CD4-positive, alpha-beta T cell treated with Interleukin-12 subunit alpha and Interleukin-12 subunit beta, for 1 hour (primary cell): Measurements from ENCODE around the gene LGALS9.
"Not testable (repeated sequence)": the region's sequence is repeated elsewhere in the genome, so short reads cannot be mapped to it uniquely, and the experiment has no call there.

Experiments
- DNase-seq: peaks from one replicate; pipeline ENCODE4 v3.0.0-alpha.2; 2020

LGALS9 gene

DNA sequence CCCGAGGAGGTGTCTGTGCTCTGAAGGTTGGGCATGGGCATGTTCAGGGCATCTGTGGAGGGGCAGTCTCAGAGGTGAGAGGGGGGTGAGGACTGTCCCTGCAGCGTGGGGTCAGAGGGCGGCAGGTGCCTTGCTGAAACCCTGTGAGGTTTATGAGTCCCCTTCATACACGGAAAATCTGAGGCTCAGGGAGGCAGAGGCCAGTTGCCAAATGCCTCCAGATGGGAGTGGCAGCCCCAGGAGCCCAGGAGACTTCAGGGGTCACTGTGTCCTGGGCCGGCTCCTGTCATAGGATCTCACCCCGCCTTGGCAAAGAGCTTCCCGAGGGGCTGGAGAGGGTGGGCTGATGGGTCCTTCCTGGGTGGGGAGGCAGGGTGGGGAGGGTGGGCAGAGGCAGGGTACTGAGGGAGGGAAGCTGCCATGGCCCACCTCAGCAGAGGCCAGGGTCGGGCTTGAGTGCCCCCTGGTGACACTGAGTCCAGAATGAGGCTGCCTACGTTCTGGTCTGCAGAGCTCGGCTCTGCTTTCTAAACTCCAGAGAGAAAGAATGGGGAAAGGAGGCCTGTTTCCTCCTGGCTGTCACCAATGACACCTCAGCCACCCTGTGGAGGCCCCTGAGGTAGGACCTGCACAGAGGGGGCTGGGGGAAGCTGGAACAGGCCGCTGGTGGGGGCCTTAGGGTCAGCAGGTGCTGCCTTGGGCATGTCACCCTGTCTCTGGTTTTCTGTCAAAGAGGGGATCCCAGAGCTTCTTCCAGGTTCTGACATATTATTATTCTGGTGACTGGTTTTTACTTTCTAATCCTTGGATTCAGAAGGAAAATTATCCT is 1.1 kb downstream of the LGALS9 start:
- no peak for DNase-seq

DNA sequence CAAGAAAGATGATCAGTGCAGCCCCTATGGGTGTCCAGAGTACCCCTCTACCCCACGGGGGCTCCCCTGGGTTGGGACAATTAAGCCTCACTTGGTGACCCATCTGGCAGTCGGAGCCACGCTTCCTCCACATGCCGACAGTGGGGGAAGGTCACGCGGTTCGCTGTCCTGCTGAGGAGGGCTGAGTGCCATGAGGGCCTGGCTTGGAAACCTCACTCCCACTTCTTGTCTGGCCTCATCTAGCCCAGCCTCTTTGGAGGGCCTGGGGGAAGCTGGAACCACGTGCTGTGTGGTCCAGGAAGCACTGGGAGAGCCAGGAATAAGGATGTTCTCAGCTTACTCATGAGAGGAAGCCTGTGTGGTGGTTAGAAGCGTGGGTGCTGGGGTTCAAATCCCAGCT is 1.8 kb downstream of the LGALS9 start:
- DNase-seq: not testable (repeated sequence)

DNA sequence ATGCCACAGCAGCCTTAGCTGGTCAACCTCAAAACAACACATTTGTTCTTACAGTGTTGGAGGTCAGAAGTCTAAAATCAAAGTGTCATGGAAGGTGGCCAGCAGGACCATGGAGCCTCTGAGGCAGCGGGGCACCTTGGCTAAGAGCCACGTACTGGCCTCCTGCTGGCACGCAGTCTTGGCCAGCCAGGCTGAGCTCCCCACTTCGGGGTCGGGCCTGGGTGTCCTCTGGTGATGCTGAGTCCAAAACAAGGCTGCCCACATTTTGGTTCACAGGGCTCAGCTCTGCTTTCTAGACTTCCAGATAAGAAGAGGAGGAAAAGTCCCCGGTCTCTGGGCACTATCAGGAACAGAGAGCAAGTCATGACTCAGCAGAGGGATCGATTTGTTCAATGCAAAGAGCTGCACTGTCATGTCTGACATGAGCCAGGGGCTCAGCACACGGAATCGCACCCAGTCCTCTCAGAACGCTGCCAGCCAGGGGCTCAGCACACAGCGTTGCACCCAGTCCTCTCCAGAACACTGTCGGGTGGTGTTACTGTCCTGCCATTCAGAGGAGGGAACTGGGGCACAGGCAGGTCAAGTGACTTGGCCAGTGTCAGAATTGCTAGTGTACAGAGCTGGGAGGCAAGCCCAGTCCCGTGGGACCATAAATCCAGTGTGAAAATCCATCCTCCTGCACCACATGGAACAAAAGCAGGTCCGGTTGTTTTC is 2.5 kb downstream of the LGALS9 start:
- DNase-seq: no peak

DNA sequence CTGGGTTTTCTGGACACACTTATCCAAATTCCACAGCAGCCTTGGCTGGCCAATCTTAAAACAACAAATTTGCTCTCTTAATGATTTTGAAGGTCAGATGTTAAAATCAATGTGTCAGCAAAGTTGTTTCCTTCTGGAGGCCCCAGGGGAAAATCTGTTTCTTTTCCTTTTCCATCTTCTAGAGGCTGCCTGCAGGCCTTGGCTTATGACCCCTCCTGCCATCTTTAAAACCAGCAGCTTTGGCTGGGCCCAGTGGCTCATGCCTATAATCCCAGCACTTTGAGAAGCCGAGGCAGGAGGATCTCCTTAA is 3.0 kb downstream of the LGALS9 start:
- DNase-seq: no peak

DNA sequence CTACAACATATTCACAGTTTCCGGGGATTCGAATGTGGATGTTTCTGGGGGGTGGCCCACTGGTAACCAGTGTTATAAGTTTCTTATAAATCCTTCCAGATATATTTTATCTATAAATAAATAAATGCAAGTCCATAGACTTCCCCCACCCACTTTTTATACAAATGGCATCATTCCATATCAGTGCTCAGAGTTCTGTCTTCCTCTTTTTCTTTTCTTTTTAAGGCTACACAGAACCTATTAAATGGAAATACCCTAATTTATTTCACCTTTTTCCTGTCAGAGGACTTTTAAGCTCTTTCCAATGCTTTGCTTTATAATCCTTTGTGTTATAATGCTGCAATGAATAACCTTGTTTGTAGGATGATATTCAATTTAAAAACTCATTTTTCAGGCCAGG is 3.8 kb downstream of the LGALS9 start:
- DNase-seq: no peak

DNA sequence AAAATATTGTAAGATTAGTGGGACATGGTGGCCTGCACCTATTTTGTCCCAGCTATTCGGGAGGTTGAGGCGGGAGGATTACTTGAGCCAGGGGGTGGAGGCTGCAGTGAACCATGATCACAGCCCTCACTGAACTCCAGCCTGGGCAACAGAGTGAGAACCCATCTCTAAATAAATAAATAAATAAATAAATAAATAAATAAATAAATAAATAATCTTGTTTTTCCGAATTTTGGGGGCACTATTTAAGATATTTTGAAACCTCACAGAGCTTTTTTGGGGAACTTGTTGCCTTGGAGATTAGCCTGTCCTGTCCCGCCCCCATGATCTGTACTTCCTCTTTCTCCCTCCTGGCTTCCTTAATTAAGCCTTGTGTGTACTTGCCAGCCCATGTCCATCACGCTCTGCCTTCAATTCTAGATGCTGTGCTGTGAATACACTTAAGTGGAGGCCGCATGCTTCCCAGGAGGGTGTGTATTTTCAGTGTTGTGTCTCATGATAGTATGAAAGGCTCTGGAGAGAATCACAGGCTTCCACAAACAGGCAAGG is 4.4 kb downstream of the LGALS9 start:
- DNase-seq: peak; percentile 7

DNA sequence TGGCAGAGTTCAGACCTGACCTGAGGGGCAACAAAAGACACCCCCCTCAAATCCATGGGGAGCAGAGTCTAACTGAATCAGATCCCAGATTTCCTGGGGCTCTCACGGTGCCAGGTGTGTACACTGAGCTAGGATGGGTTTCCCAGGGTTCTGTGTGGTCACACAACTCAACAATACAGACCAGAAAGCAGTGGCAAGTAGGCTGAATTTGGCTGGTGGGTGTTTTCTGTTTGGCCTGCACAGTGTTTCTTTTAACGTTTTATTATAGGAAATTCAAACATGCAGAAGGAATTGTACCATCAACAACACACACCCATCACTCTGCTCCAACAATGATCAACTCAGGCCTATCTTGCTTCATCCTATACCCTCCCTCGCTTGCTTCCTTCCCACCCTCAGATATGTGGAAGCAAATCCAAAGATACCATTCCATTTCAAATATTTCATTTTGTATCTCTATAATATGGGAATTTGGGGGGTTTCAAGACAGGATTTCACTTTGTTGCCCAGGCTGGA is 5.1 kb downstream of the LGALS9 start:
- not testable (repeated sequence) for DNase-seq

DNA sequence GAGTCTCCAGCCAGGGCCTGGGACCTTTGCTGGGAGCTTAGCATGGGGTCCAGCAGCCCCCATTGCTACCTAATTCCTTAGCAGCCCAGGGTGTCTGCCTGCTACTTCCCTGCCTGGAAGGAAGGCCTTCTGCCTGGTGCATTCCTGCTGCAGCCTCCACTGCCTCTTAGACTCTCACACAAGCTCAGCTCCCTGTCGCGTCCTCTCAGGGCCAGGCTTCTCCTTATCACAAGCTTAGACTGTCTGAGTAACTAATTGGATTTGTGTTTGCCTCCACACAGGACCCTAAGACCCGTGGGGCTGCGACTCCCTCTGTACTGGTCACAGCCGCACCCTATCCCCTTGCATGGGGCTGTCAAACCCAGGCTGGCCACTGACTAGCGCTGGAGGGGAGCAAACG is 6.8 kb downstream of the LGALS9 start:
- DNase-seq: not testable (repeated sequence)

DNA sequence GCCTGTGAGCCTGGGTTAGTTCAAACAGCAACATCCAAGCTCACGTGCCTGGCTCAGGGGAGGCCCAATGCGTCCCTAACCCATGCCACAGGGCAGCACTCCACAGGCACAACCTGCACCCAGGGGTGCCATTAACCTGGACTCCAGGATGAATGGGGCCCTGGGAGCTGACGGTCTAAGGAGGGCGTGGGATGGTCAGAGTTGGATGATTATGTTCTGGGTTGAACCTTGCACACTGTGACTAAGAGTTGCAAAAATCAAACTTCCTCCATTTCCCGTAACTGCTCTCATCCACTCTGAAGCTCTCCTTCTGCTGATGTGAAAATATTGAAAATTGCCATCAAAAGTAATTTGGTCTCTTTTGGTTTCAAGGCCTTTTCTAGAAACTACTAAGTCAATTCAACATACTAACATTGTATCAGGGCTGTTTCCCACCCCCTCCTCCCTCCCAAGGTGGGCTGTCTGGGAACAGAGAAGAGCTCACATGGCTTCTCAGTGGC is 7.5 kb downstream of the LGALS9 start:
- DNase-seq: not testable (repeated sequence)

DNA sequence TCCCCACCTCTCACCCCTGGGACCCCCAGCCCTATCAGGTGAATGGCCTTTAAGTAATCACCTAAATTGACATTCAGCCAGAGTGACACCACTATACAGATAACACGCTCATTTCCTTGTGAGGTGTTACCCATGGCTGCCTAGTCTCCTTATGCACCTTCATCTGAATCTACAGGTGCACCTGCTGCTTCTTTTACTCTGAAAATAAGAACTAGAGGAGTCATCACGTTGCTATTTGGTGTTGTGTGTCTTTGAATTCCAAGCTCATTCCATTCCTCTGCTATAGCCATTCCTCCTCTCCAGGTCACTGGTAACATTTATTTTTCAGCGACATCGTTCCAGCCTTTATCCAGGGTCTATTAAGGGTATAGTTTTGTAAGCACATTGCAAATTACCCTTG is 9.8 kb downstream of the LGALS9 start:
- DNase-seq: no peak

DNA sequence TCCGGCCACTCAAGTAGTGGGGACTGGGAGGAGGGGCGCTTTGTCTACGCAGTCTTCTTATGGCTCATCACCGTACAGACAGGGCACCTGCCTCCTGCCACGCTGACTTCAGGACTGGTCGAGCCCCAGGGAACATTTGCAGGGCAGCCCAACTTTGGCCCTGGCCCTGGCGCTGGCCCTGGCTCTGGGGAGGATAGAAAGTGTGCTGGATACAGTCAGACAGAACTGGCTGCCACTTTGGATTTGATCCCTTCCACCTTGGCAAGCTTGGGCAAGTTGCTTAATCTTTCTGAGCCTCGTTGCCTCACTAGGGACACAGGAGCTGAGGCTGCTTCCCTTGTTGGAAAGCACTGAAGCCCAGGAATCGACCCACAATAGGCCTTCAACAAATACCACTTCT is 13.6 kb downstream of the LGALS9 start:
- DNase-seq: no peak

DNA sequence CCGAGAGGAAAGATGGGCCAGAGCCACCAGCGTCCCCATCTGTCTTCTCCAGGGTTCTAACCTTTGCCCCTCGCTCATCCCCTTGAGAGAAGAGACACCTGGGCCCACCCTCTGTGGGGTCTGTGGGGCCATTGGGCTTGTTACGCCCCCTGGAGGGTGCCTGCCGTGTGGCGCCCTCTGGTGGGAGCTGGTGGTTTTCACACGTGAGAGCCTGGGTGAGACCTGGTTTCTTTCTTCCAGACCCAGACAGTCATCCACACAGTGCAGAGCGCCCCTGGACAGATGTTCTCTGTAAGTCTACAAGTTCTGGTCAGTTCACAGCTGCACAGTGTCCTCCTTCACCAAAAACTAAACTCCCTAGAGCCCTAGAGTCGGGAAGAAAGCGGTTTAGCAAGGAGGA is 14.6 kb downstream of the LGALS9 start:
- DNase-seq: not testable (repeated sequence)

DNA sequence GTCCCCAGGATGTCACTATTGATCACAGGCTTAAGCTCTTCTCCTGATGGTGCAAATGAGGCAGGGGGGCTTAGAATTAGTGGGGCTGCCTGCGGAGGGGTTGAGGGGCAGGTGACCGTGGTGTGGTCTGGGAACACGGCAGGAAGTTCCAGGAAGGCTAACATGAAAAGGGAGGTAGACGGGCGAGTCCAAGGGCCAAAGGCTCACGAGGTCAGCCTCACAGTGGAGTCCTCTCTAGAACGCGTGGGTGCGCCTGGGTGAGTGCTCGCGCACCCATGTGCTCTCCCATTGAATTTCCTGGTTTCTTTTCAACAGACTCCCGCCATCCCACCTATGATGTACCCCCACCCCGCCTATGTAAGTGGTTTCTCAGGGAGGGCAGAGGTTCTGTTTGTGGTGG is 15.2 kb downstream of the LGALS9 start:
- DNase-seq: no peak

DNA sequence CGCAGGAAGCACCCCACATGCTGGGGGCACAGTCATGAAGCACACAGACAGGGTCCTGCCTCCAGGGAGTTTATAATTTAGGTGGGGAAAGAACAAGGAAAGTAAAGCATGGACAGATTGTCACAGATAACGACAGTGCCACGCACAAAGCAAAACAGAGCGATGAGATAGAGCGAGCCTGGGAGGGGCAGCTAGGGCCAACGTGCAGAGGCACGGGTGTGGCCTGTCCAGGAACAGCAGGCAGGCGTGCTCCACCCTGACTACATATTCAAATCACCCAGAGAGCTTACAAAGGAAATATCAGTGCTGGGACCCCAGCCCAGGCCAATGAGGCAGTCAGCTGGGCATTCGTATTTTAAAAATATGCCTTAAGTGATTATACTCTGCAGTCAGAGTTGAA is 16.8 kb downstream of the LGALS9 start:
- no peak for DNase-seq

DNA sequence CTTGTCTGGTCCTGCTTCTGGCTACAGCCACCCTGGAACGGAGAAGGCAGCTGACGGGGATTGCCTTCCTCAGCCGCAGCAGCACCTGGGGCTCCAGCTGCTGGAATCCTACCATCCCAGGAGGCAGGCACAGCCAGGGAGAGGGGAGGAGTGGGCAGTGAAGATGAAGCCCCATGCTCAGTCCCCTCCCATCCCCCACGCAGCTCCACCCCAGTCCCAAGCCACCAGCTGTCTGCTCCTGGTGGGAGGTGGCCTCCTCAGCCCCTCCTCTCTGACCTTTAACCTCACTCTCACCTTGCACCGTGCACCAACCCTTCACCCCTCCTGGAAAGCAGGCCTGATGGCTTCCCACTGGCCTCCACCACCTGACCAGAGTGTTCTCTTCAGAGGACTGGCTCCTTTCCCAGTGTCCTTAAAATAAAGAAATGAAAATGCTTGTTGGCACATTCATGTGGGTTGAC is 18.2 kb downstream of the LGALS9 start:
- DNase-seq: not testable (repeated sequence)

DNA sequence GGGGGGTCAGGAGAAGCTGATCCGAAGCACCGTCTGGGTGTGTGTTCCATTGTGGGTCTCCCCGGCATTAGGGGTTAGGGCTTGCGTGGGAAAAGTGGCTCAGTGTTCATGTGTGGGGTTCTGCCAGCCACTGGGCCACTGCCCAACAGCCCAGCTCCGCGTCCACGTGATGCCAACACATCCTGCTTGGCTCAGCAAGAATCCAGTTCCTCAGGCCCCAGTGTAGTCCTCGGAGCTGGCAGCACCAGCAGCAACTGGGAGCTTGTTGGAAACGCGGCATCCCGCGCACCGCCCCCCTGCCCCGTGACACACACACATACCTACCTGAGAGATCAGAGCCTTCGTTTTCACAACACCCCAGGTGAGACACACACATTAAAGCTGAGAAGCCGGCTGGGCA is 18.9 kb downstream of the LGALS9 start:
- no peak for DNase-seq

DNA sequence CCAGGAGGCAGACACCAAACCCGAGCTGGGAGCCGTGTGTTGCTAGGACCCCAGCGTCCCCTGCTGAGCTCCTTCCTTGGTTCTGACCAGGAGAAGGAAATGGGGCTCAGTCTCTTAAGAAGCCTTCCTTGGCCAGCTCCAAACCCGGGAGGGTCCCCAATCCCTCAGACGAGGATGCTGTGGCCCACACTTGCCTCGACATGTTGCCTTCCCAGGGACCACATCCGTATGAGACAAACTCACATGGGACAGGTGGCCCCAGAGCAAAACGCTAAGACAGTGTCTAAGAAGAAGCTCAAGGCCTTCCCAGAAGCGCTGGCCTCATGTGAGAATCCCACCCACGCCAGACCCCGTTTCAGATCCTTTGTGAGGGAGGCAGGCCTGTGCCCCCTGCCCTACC is 19.8 kb downstream of the LGALS9 start:
- no peak for DNase-seq

DNA sequence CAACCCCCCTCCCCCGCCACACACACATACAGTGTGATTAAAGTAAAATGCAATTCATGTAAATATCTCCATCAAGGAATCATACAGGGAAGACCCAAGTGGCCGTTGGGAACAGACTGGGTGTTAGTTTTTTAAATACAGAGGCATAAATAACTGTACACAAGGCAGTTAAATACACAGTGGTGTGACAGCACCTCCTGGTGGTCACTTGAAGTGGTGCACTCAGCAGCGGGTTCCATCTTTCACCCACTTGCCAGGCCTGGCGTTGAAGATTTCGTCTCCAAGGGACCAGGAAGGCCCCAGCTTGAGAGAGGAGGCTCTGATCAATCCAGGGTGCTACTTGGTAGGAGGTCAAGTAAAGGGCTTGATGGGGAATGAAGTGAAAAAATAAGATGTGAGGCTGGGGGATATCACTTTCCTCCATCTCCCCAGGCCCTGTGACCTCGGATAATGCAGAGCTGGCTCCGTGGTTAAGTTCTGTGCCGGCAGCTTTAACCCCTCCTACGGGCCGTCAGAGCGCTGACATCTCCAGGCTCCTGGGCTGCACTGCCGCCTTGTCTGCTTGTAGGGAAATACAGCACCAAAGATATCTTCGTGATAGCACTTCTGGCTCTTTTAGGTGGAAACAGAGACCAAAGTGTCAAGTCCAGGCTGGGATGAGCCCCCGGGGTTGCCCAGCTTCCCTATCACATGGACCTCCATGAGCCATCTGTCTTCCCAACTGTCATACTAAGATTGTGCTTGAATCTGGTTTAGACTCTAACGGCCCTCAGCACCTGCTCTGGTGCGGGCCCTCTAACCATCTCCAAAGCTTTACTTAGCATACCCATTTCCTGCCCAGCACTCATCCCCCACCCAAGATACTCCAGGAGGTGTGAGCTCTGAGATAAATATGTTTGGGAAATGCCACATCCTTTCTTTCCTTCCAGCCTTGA is 20.7 kb downstream of the LGALS9 start:
- DNase-seq: peak; percentile 70

DNA sequence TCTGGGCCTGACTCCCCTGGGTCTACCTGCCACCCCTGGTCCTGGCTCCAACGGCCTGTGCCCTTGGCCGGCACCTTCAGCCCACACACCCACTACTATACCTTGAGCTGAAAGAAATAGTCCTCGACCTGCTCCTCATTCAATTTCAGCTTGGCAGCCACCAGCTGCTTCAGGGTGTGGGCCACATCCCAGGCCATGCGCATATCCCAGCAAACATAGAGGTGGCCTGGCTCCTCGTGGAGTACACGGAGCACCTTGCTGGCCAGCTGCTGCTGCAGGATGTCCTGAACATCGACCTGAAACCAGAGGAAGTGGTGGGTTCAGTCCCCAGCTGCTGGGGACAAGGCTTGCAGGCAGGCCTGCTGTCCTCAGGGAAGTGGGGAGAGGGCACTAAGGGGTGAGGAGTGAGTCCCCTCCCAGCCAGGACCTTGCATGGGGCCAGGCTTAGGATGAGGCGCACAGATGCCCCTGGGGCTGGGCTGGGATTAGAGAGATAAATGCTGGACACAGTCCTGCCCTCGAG is 22.5 kb downstream of the LGALS9 start:
- not testable (repeated sequence) for DNase-seq

DNA sequence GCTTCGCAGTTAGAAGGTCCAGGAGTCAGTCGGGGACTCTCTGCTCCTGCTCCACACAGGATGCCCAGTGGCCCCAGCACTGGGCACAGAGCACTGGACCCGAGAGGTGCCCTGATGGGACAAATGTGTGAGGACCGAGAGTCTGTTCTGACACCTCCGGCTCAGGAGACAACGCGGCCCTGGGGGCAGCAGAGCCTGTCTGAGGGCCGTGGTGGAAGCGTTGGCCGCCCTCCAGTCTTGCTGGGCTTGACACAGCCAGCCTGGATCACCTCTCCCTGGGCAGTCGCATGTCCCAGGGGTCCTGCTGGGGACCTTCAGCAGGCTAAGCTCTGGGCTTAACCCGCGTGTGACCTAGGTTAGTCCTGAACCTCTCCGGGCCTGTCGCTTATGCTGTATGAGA is 23.1 kb downstream of the LGALS9 start:
- DNase-seq: no peak

DNA sequence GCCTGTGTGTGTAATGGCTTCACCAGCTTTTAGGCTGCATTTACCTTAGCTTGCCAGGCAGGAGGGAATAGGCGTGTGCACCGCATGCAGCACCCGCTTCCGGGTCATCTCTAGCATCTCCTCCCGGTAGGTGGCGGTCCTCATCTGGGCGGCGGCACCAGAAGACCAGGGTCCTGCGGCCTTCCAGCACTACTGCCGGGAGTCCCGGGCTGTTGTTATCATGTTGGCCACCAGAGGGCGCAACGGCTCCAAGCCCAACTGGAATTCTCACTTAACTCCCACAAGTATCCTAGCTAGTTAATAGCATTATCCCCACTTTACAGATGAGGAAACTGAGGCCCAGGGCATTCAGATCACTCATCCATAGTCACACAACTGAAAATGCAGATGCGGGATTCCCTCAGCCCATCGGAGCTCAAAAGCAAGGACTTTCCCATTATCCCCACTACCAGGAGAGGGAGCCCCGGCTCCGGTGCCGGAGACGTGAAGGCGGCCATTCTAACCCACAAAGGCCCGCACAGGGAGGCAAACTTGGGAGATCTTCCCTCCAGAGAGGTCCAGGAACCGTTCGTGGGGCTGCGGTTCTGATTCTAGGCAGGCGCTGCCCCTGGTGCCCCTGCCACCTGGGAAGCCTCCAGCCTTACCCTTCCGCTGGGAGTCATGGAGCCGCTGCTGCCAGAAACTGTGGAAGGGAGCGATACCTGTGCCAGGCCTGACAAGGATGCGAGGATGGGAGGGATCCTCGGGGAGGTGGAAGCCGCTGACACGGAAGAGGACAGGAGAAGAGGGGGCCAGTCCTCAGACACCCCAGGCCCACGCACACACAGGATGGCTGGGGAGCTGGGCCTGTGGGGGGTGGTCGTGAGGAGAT is 23.9 kb downstream of the LGALS9 start:
- peak; percentile 66 for DNase-seq
